K562 (cell line): Measurements from ENCODE around the gene RHOF. TPM values are rescaled to one million over a fixed set of nuclear protein-coding genes. Genes with fewer than 3 reads are reported as not detected.

Experiments
- ATAC-seq: fragments of 200-7000 bp; cut with Tn5 transposase; 3 replicates; pipeline ENCODE4 v1.9.1; 2020; ENCODE audit warnings: moderate library complexity
- BruUV-seq: library from RNA; stranded (reverse); fragments of 400-500 nt; replicated peaks from 2 replicates; lab custom pipeline; 2021; lab: Mats Ljungman, UMichigan
- CTCF ChIA-PET: fragments of 300-600 bp; formaldehyde crosslinking; extraction: SDS; loops from one replicate; lab custom pipeline; 2021; ENCODE audit warnings: low intra/inter-chr PET ratio; lab: Yijun Ruan, JAX
- POLR2A ChIA-PET: fragments of 300-600, 350-650 bp; sonication (Branson Sonifier 250); formaldehyde crosslinking; extraction: SDS; loops from one replicate; lab custom pipeline; 2021; ENCODE audit warnings: antibody characterized with exemption, inconsistent platforms; lab: Yijun Ruan, JAX
- DNase-seq, 4 experiments: peaks; one replicate each; pipeline versions ENCODE4 v3.0.0 to v3.0.0-alpha.2; 2011 to 2018; ENCODE audit warnings: low spot score in 3 of 4, mixed read lengths in 3 of 4; ENCODE audit errors: extremely low read depth in 1 of 4
- FAIRE-seq: peaks from 2 replicates; lab custom pipeline; 2011; peaks lifted over from hg19 to GRCh38; lab: Jason Lieb, UNC
- H2AFZ ChIP-seq: 2 replicates; pipeline ENCODE4 v1.6.0; 2011; ENCODE audit warnings: low read depth, low read length, control low read depth, inconsistent platforms
- H3K27ac ChIP-seq: fragments of 200-600 bp; 3 replicates; pipeline ENCODE4 v1.8.0; 2011; ENCODE audit warnings: low read depth, mild to moderate bottlenecking, control low read depth, inconsistent platforms, low read length, moderate library complexity, mixed read lengths; ENCODE audit errors: extremely low read depth
- H3K27me3 ChIP-seq, 2 experiments: fragments of 300-600 bp in 1 of 2; 2 replicates in 1 of 2; 3 replicates in 1 of 2; pipeline versions ENCODE4 v1.6.0 to v1.8.0; 2011; ENCODE audit warnings: inconsistent platforms in 2 of 2, low read length in 2 of 2, mild to moderate bottlenecking in 1 of 2, mixed read lengths in 1 of 2, moderate library complexity in 1 of 2; ENCODE audit not compliant: control insufficient read depth in 2 of 2, insufficient read depth in 2 of 2
- H3K36me3 ChIP-seq: fragments of 300-600 bp; 3 replicates; pipeline ENCODE4 v1.8.0; 2011; ENCODE audit warnings: mild to moderate bottlenecking, low read length, inconsistent platforms; ENCODE audit not compliant: control insufficient read depth, insufficient read depth
- H3K4me1 ChIP-seq, 2 experiments: fragments of 200-600 bp in 1 of 2; replicated peaks in 1 of 2; 2 replicates in 1 of 2; 3 replicates in 1 of 2; pipeline versions ENCODE4 v1.5.1 to v1.8.0; 2011; ENCODE audit warnings: inconsistent platforms in 2 of 2, low read length in 2 of 2, mild to moderate bottlenecking in 1 of 2, mixed read lengths in 1 of 2, moderate library complexity in 1 of 2; ENCODE audit not compliant: control insufficient read depth in 2 of 2, insufficient read depth in 2 of 2
- H3K4me2 ChIP-seq: 2 replicates; pipeline ENCODE4 v1.6.1; 2011; ENCODE audit warnings: low read length, control low read depth, inconsistent platforms, mixed read lengths; ENCODE audit not compliant: insufficient read depth
- H3K4me3 ChIP-seq: fragments of 200-600 bp; sonication (generic), shearing (Covaris generic); 2 replicates; pipeline ENCODE4 v1.5.1; 2016; ENCODE audit warnings: control low read depth, inconsistent platforms
- H3K79me2 ChIP-seq: fragments of 200-600 bp; 3 replicates; pipeline ENCODE4 v1.8.0; 2011; ENCODE audit warnings: low read length, inconsistent platforms; ENCODE audit not compliant: control insufficient read depth, insufficient read depth
- H3K9ac ChIP-seq, 2 experiments: 2 replicates each; pipeline versions ENCODE4 v1.6.0 to v1.6.1; 2011; ENCODE audit warnings: low read depth in 2 of 2, low read length in 2 of 2, control low read depth in 1 of 2, inconsistent platforms in 1 of 2, mild to moderate bottlenecking in 1 of 2, mixed read lengths in 1 of 2; ENCODE audit not compliant: insufficient read depth in 1 of 2
- H3K9me1 ChIP-seq: one replicate; pipeline ENCODE4 v1.6.0; 2011; ENCODE audit warnings: inconsistent platforms, mild to moderate bottlenecking, low read length, moderate library complexity; ENCODE audit not compliant: control insufficient read depth, insufficient read depth
- H3K9me3 ChIP-seq: replicated peaks from 2 replicates; pipeline ENCODE4 v1.5.1; 2011; ENCODE audit warnings: low read depth, low read length, inconsistent platforms; ENCODE audit not compliant: control insufficient read depth, insufficient read depth
- H4K20me1 ChIP-seq: replicated peaks from 2 replicates; pipeline ENCODE4 v1.6.1; 2011; ENCODE audit warnings: low read length, inconsistent platforms, mixed read lengths; ENCODE audit not compliant: control insufficient read depth, insufficient read depth
- AFF4 ChIP-seq: sonication (generic); formaldehyde crosslinking; IDR thresholded peaks from 2 replicates; pipeline ENCODE4 v1.8.0; 2023; ENCODE audit warnings: mild to moderate bottlenecking, missing genetic modification reagents
- FOS ChIP-seq: IDR thresholded peaks from 3 replicates; pipeline ENCODE4 v1.6.1; 2011; ENCODE audit not compliant: insufficient read length; ENCODE audit errors: extremely low read depth
- MXI1 ChIP-seq: IDR thresholded peaks from 2 replicates; pipeline ENCODE4 v1.6.1; 2011; ENCODE audit warnings: low read depth, mild to moderate bottlenecking, improper control_type of control experiment, low read length
- NCOA1 ChIP-seq: fragments of 450-650 bp; IDR thresholded peaks from 2 replicates; pipeline ENCODE4 v1.6.1; 2016; ENCODE audit warnings: low read depth
- NCOA2 ChIP-seq, 2 experiments: fragments of 450-650 bp; IDR thresholded peaks; 2 replicates each; pipeline ENCODE4 v1.6.1; 2018; ENCODE audit warnings: mild to moderate bottlenecking in 2 of 2, moderate library complexity in 1 of 2; ENCODE audit not compliant: partially characterized antibody in 2 of 2
- RNF2 ChIP-seq: sonication (generic); IDR thresholded peaks from 2 replicates; pipeline ENCODE4 v1.6.1; 2016
- TCF3 ChIP-seq: sonication (generic); formaldehyde crosslinking; IDR thresholded peaks from 2 replicates; pipeline ENCODE4 v1.4.0; 2020; ENCODE audit warnings: mild to moderate bottlenecking, missing genetic modification reagents
- TCF7 ChIP-seq: sonication (generic); IDR thresholded peaks from 2 replicates; pipeline ENCODE4 v1.6.1; 2016; ENCODE audit warnings: antibody characterized with exemption, borderline replicate concordance
- TCF7L2 ChIP-seq: fragments of 150-350 bp; IDR thresholded peaks from 2 replicates; pipeline ENCODE4 v1.6.1; 2016; ENCODE audit warnings: low read depth, mild to moderate bottlenecking, low read length, moderate library complexity
- TGIF2 ChIP-seq: sonication (generic); formaldehyde crosslinking; IDR thresholded peaks from 2 replicates; pipeline ENCODE4 v1.8.1; 2022; ENCODE audit warnings: mild to moderate bottlenecking, missing genetic modification reagents, moderate library complexity
- TRIM25 ChIP-seq: fragments of 450-650 bp; IDR thresholded peaks from 2 replicates; pipeline ENCODE4 v1.7.0; 2016; ENCODE audit warnings: borderline replicate concordance
- U2AF1 ChIP-seq: fragments of 200-400 bp; formaldehyde crosslinking; optimal IDR thresholded peaks from 2 replicates; pipeline ENCODE3; 2017; ENCODE audit warnings: mild to moderate bottlenecking, low read depth, low read length, moderate library complexity
- ZNF232 ChIP-seq: sonication (generic); formaldehyde crosslinking; IDR thresholded peaks from 2 replicates; pipeline ENCODE4 v1.8.0; 2022; ENCODE audit warnings: mild to moderate bottlenecking, missing genetic modification reagents
- ZNF274 ChIP-seq: IDR thresholded peaks from 2 replicates; pipeline ENCODE4 v1.6.1; 2011; ENCODE audit warnings: low read depth, mild to moderate bottlenecking, low read length, moderate library complexity, borderline replicate concordance
- ZNF354B ChIP-seq: fragments of 250-450 bp; sonication (Bioruptor Pico); IDR thresholded peaks from 2 replicates; pipeline ENCODE4 v1.4.0; 2020
- ZNF584 ChIP-seq: fragments of 200-800 bp; sonication (Bioruptor generic); IDR thresholded peaks from 2 replicates; pipeline ENCODE4 v1.6.1; 2016; ENCODE audit warnings: low read depth, mild to moderate bottlenecking, missing genetic modification characterization, missing compliant biosample characterization
- ZSCAN29 ChIP-seq: fragments of 450-650 bp; IDR thresholded peaks from 2 replicates; pipeline ENCODE4 v1.6.1; 2017
- WGBS: fragments of 100-300 bp; shearing (Covaris generic); methylation state at CpG from one replicate; pipeline ENCODE4 v1.1.6; 2016; ENCODE audit warnings: low coverage, mixed read lengths; ENCODE audit not compliant: insufficient coverage; ENCODE audit errors: missing lambda C conversion rate; 5-methylcytosine and 5-hydroxymethylcytosine counted together
- in situ Hi-C: fragments of 300-500 bp; cut with MboI; formaldehyde crosslinking; loops from 4 replicates; pipeline ENCODE4 v1.15.0; 2018; ENCODE audit warnings: inconsistent platforms, mixed read lengths
- intact Hi-C: fragments of 100-400 bp; cut with micrococcal nuclease; formaldehyde crosslinking; loops from 2 replicates; pipeline ENCODE4 v1.14.2; 2022
- polyA plus RNA-seq, 8 experiments: library from polyadenylated mRNA; depleted of rRNA in 4 of 8; stranded (reverse) in 5 of 8; unstranded in 3 of 8; fragments of >200 nt; fragmentation: Nextera tagmentation in 2 of 8; fragmentation: Illumina TruSeq in 1 of 8; extraction: Ambion mirVana in 2 of 8; extraction: Trizol in 1 of 8; gene quantifications; 2 replicates each; pipeline versions ENCODE4 v1.2.1 to v1.2.3, GENCODE V29; 2011 to 2014; ENCODE audit warnings: inconsistent platforms in 1 of 8, missing spikeins in 1 of 8
- total RNA-seq, 7 experiments: library from RNA; depleted of rRNA in 6 of 7; stranded (reverse); fragments of >200 nt in 6 of 7; fragmentation: Illumina TruSeq in 2 of 7; extraction: Trizol in 2 of 7; gene quantifications; 2 replicates each; pipeline versions ENCODE4 v1.2.1 to v1.2.3, GENCODE V29; 2011 to 2021; ENCODE audit warnings: low replicate concordance in 1 of 7

Gene RHOF
- total and polyA plus RNA-seq, 9 of the 15 experiments (the other 6 are each of a cell fraction or from before 2014, with no cell fraction given): 0.13 to 10.1 (median 4.0) TPM

GRCh38 chr12:121793838-121794533 lies 498 bp upstream of the RHOF start:
- WGBS: under 1% methylated on average over 51 of the region's 59 CpGs
- peak; percentile 95 for FAIRE-seq
- peak overlapping the region; percentile 81 for H3K27ac ChIP-seq
- CTCF ChIA-PET: interaction anchor here (0.7 to 5.9 kb wide), 14 partner anchors 10 to 459 kb away, joined by 3 to 73 read pairs (median 6); partner anchors contain the start of genes BCL7A and PSMD9
- H3K9ac ChIP-seq: peak overlapping the region; percentile 75 to 94
- H4K20me1 ChIP-seq: no peaks in the 10 kb centered on the region
- no peaks in the 10 kb centered on the region for H3K9me3 ChIP-seq
- H3K4me3 ChIP-seq: peak overlapping the region; percentile 57
- POLR2A ChIA-PET: interaction anchor here (0.5 to 9.4 kb wide), 20 partner anchors 9 to 335 kb away, joined by 3 to 194 read pairs (median 5); partner anchors contain the start of genes PSMD9, SETD1B and TMEM120B
- in situ Hi-C loops (loop anchor here (5.0 kb wide), 2 partner anchors 102 to 242 kb away; no protein-coding TSS in a partner anchor), intact Hi-C loops (loop anchor here (1.0 to 5.0 kb wide), 5 partner anchors 18 to 242 kb away; partner anchors contain the start of gene PSMD9)
- H3K36me3 ChIP-seq: peaks cover 28% of the 10 kb centered on the region
- peak overlapping the region; percentile 92 for H3K4me2 ChIP-seq
- peak overlapping the region; percentile 97 for H2AFZ ChIP-seq
- BruUV-seq: no TSS peak
- peaks cover 44% of the 10 kb centered on the region for H3K79me2 ChIP-seq
- ATAC-seq: peak; percentile 82
- DNase-seq: peak; percentile 86 to 97 (median 90)
- no peaks in the 10 kb centered on the region for H3K27me3 ChIP-seq
- H3K9me1 ChIP-seq: no peaks in the 10 kb centered on the region
- peaks cover 35 to 81% of the 10 kb centered on the region in 2 experiments for H3K4me1 ChIP-seq
- TF ChIP-seq ZNF232 (no peak), ZNF354B (CRISPR knock-in tag) (no peak), MXI1 (0 out of 2 replicates have a peak, but pooled peaks have one; percentile 36), AFF4 (CRISPR knock-in tag) (peak; percentile 95; the same call in 1 of the 2 replicates), U2AF1 (peak; percentile 41), RNF2 (peak; percentile 60), FOS (no peak), ZNF584 (CRISPR knock-in tag) (no peak), TCF7L2 (no peak), NCOA1 (no peak), TCF3 (CRISPR knock-in tag) (peak; percentile 31; the same call in 1 of the 2 replicates), TCF7 (no peak), TRIM25 (no peak), ZSCAN29 (0 out of 2 replicates have a peak, but pooled peaks have one; percentile 16), ZNF274 (no peak; the same call in 1 of the 2 replicates), TGIF2 (no peak), NCOA2 (IDR thresholded peaks at IDR 0.05; ENCODE audit: partially characterized antibody in 2 of 2) (no peak)
